Measurements from ENCODE around the gene OTUB1.
"Not testable (repeated sequence)": the region's sequence is repeated elsewhere in the genome, so short reads cannot be mapped to it uniquely, and the experiment has no call there.

OTUB1 gene

GRCh38 chr11:63969461-63969860 is 16.8 kb upstream of the OTUB1 start:
- Histone ChIP-seq H2AFZ (ENCODE audit: low read length) (no peak overlapping the region), H3K27me3 (ENCODE audit: control insufficient read depth in 3 of 3, insufficient read depth in 3 of 3, low read depth in 1 of 3, low read length in 3 of 3) (no peaks in the 10 kb centered on the region), H4K91ac (ENCODE audit: low read depth, low read length, poor library complexity) (no peak overlapping the region), H2BK12ac (ENCODE audit: low read length) (no peak overlapping the region), H3K4ac (ENCODE audit: low read length) (no peak overlapping the region), H3K27ac (replicated peaks; ENCODE audit: low read length) (no peak overlapping the region), H3K4me3 (ENCODE audit: low read length in 2 of 2) (no peak overlapping the region), H2AK5ac (ENCODE audit: low read depth, low read length) (no peak overlapping the region), H3K14ac (ENCODE audit: low read length) (no peak overlapping the region), H3K9me3 (replicated peaks in 1 of 2; ENCODE audit: control insufficient read depth in 2 of 2, insufficient read depth in 1 of 2, low read depth in 1 of 2, low read length in 2 of 2) (no peaks in the 10 kb centered on the region), H2BK15ac (ENCODE audit: low read length) (no peak overlapping the region), H4K8ac (ENCODE audit: low read depth, low read length) (no peak overlapping the region), H2BK5ac (ENCODE audit: low read length) (no peak overlapping the region), H3K36me3 (replicated peaks in 1 of 2; ENCODE audit: control insufficient read depth in 2 of 2, insufficient read depth in 2 of 2, low read length in 2 of 2) (no peaks in the 10 kb centered on the region), H3K4me2 (ENCODE audit: insufficient read depth, low read length, poor library complexity, severe bottlenecking) (no peak overlapping the region), H3K4me1 (ENCODE audit: control insufficient read depth in 2 of 2, insufficient read depth in 1 of 2, low read depth in 1 of 2, low read length in 2 of 2) (peaks cover 1 to 5% of the 10 kb centered on the region in 2 donors), H3K18ac (ENCODE audit: low read length) (no peak overlapping the region), H3K79me1 (ENCODE audit: low read depth, low read length) (no peaks in the 10 kb centered on the region), H3K9ac (ENCODE audit: low read depth, low read length, poor library complexity) (no peak overlapping the region), H3K23ac (ENCODE audit: low read depth, low read length, poor library complexity) (no peak overlapping the region), H2BK120ac (ENCODE audit: low read depth, low read length) (no peak overlapping the region)
- no peak for DNase-seq (ENCODE audit: low spot score)
- no CpG with 5 or more reads among the region's 2 CpGs for WGBS, 2 donors (ENCODE audit: extremely low coverage in 2 of 2, insufficient read length in 2 of 2, insufficient replicate concordance in 1 of 2)

GRCh38 chr11:63970902-63971301 is 15.3 kb upstream of the OTUB1 start:
- no peak overlapping the region for H2AFZ ChIP-seq (ENCODE audit: low read length)
- H2BK120ac ChIP-seq (ENCODE audit: low read depth, low read length), result no peak overlapping the region
- DNase-seq (ENCODE audit: low spot score), result no peak
- H3K27me3 ChIP-seq (ENCODE audit: control insufficient read depth in 3 of 3, insufficient read depth in 3 of 3, low read depth in 1 of 3, low read length in 3 of 3), result no peaks in the 10 kb centered on the region
- no peak overlapping the region for H3K4me3 ChIP-seq (ENCODE audit: low read length in 2 of 2)
- peaks cover 0 to 2% of the 10 kb centered on the region in 2 donors for H3K36me3 ChIP-seq (replicated peaks in 1 of 2; ENCODE audit: control insufficient read depth in 2 of 2, insufficient read depth in 2 of 2, low read length in 2 of 2)
- H2AK5ac ChIP-seq (ENCODE audit: low read depth, low read length), result no peak overlapping the region
- H2BK5ac ChIP-seq (ENCODE audit: low read length), result no peak overlapping the region
- H4K91ac ChIP-seq (ENCODE audit: low read depth, low read length, poor library complexity), result no peak overlapping the region
- peaks cover 2% of the 10 kb centered on the region in 2 donors for H3K4me1 ChIP-seq (ENCODE audit: control insufficient read depth in 2 of 2, insufficient read depth in 1 of 2, low read depth in 1 of 2, low read length in 2 of 2)
- H2BK12ac ChIP-seq (ENCODE audit: low read length), result no peak overlapping the region
- no peak overlapping the region for H3K27ac ChIP-seq (replicated peaks; ENCODE audit: low read length)
- no peak overlapping the region for H3K4me2 ChIP-seq (ENCODE audit: insufficient read depth, low read length, poor library complexity, severe bottlenecking)
- H4K8ac ChIP-seq (ENCODE audit: low read depth, low read length), result no peak overlapping the region
- H2BK15ac ChIP-seq (ENCODE audit: low read length), result peak overlapping the region; percentile 67
- H3K9me3 ChIP-seq (replicated peaks in 1 of 2; ENCODE audit: control insufficient read depth in 2 of 2, insufficient read depth in 1 of 2, low read depth in 1 of 2, low read length in 2 of 2), result no peaks in the 10 kb centered on the region
- no CpG with 5 or more reads among the region's 5 CpGs for WGBS, 2 donors (ENCODE audit: extremely low coverage in 2 of 2, insufficient read length in 2 of 2, insufficient replicate concordance in 1 of 2)
- H3K9ac ChIP-seq (ENCODE audit: low read depth, low read length, poor library complexity), result no peak overlapping the region
- no peak overlapping the region for H3K23ac ChIP-seq (ENCODE audit: low read depth, low read length, poor library complexity)
- no peak overlapping the region for H3K18ac ChIP-seq (ENCODE audit: low read length)
- H3K14ac ChIP-seq (ENCODE audit: low read length), result no peak overlapping the region
- no peak overlapping the region for H3K4ac ChIP-seq (ENCODE audit: low read length)
- H3K79me1 ChIP-seq (ENCODE audit: low read depth, low read length), result peaks cover 3% of the 10 kb centered on the region

- H2BK15ac ChIP-seq (ENCODE audit: low read length); H3K79me1 ChIP-seq (ENCODE audit: low read depth, low read length); H3K27me3 ChIP-seq (ENCODE audit: control insufficient read depth in 3 of 3, insufficient read depth in 3 of 3, low read depth in 1 of 3, low read length in 3 of 3); DNase-seq (ENCODE audit: low spot score); H3K14ac ChIP-seq (ENCODE audit: low read length); H3K4me3 ChIP-seq (ENCODE audit: low read length in 2 of 2); H2BK120ac ChIP-seq (ENCODE audit: low read depth, low read length); H3K9ac ChIP-seq (ENCODE audit: low read depth, low read length, poor library complexity); H2BK5ac ChIP-seq (ENCODE audit: low read length); H3K23ac ChIP-seq (ENCODE audit: low read depth, low read length, poor library complexity); H3K18ac ChIP-seq (ENCODE audit: low read length); H4K8ac ChIP-seq (ENCODE audit: low read depth, low read length); H2AK5ac ChIP-seq (ENCODE audit: low read depth, low read length); H3K4ac ChIP-seq (ENCODE audit: low read length); H3K9me3 ChIP-seq (replicated peaks in 1 of 2; ENCODE audit: control insufficient read depth in 2 of 2, insufficient read depth in 1 of 2, low read depth in 1 of 2, low read length in 2 of 2); H4K91ac ChIP-seq (ENCODE audit: low read depth, low read length, poor library complexity); H3K4me2 ChIP-seq (ENCODE audit: insufficient read depth, low read length, poor library complexity, severe bottlenecking); H2BK12ac ChIP-seq (ENCODE audit: low read length): not testable (repeated sequence)
- Histone ChIP-seq H3K36me3 (replicated peaks in 1 of 2; ENCODE audit: control insufficient read depth in 2 of 2, insufficient read depth in 2 of 2, low read length in 2 of 2) (peaks cover 5 to 14% of the 10 kb centered on the region in 2 donors), H3K27ac (replicated peaks; ENCODE audit: low read length) (peak overlapping the region; percentile 26), H2AFZ (ENCODE audit: low read length) (peak overlapping the region; percentile 75), H3K4me1 (ENCODE audit: control insufficient read depth in 2 of 2, insufficient read depth in 1 of 2, low read depth in 1 of 2, low read length in 2 of 2) (peaks cover 14 to 23% of the 10 kb centered on the region in 2 donors)
- no CpG with 5 or more reads among the region's 18 CpGs for WGBS, 2 donors (ENCODE audit: extremely low coverage in 2 of 2, insufficient read length in 2 of 2, insufficient replicate concordance in 1 of 2)
Measured at GRCh38 chr11:63973912-63974258, 12.4 kb upstream of the OTUB1 start.

- Histone ChIP-seq H3K79me1 (ENCODE audit: low read depth, low read length) (peaks cover 3% of the 10 kb centered on the region), H3K27ac (replicated peaks; ENCODE audit: low read length) (peak within 1 kb of the TSS; percentile 96), H3K27me3 (ENCODE audit: control insufficient read depth in 3 of 3, insufficient read depth in 3 of 3, low read depth in 1 of 3, low read length in 3 of 3) (no peaks in the 10 kb centered on the region), H3K23ac (ENCODE audit: low read depth, low read length, poor library complexity) (peak within 1 kb of the TSS; percentile 96), H4K8ac (ENCODE audit: low read depth, low read length) (no peak within 1 kb of the TSS), H3K18ac (ENCODE audit: low read length) (peak within 1 kb of the TSS; percentile 99), H3K9ac (ENCODE audit: low read depth, low read length, poor library complexity) (peak within 1 kb of the TSS; percentile 98), H4K91ac (ENCODE audit: low read depth, low read length, poor library complexity) (no peak within 1 kb of the TSS), H3K9me3 (replicated peaks in 1 of 2; ENCODE audit: control insufficient read depth in 2 of 2, insufficient read depth in 1 of 2, low read depth in 1 of 2, low read length in 2 of 2) (no peaks in the 10 kb centered on the region), H2BK120ac (ENCODE audit: low read depth, low read length) (no peak within 1 kb of the TSS), H2AK5ac (ENCODE audit: low read depth, low read length) (peak within 1 kb of the TSS; percentile 94), H2BK5ac (ENCODE audit: low read length) (peak within 1 kb of the TSS; percentile 78), H3K4me1 (ENCODE audit: control insufficient read depth in 2 of 2, insufficient read depth in 1 of 2, low read depth in 1 of 2, low read length in 2 of 2) (peaks cover 15 to 23% of the 10 kb centered on the region in 2 donors), H3K4ac (ENCODE audit: low read length) (peak within 1 kb of the TSS; percentile 76), H2AFZ (ENCODE audit: low read length) (peak within 1 kb of the TSS; percentile 80), H2BK12ac (ENCODE audit: low read length) (peak within 1 kb of the TSS; percentile 46), H3K4me3 (ENCODE audit: low read length in 2 of 2) (peak within 1 kb of the TSS; percentile 90 to 98), H3K4me2 (ENCODE audit: insufficient read depth, low read length, poor library complexity, severe bottlenecking) (peak within 1 kb of the TSS; percentile 69), H3K14ac (ENCODE audit: low read length) (peak within 1 kb of the TSS; percentile 95), H2BK15ac (ENCODE audit: low read length) (peak within 1 kb of the TSS; percentile 91), H3K36me3 (replicated peaks in 1 of 2; ENCODE audit: control insufficient read depth in 2 of 2, insufficient read depth in 2 of 2, low read length in 2 of 2) (peaks cover 10 to 20% of the 10 kb centered on the region in 2 donors)
- DNase-seq (ENCODE audit: low spot score), result peak; percentile 98
- no CpG with 5 or more reads among the region's 67 CpGs for WGBS, 2 donors (ENCODE audit: extremely low coverage in 2 of 2, insufficient read length in 2 of 2, insufficient replicate concordance in 1 of 2)
Measured at GRCh38 chr11:63974259-63975143, 11.7 kb upstream of the OTUB1 start, which contains the start of gene COX8A. COX8A (plus strand) TSS chr11:63974620; CDS start chr11:63974681, 61 bp downstream.
